HEK293 (cell line): ENCODE results near the gene GLT6D1.

ENCODE experiments used
- CTCF ChIA-PET: fragments of 350-600 bp; formaldehyde crosslinking; extraction: SDS; loops from one replicate; lab custom pipeline; 2021; ENCODE audit warnings: antibody characterized with exemption; lab: Yijun Ruan, JAX
- POLR2A ChIA-PET: fragments of 300-600 bp; formaldehyde crosslinking; extraction: SDS; loops from one replicate; lab custom pipeline; 2020; ENCODE audit warnings: antibody characterized with exemption, inconsistent platforms; lab: Yijun Ruan, JAX
- H3K27ac ChIP-seq: fragments of 200-500 bp; sonication (Bioruptor generic); 2 replicates; pipeline ENCODE4 v1.5.1; 2014; ENCODE audit warnings: low read depth, low read length, control low read depth, inconsistent platforms; ENCODE audit errors: extremely low read depth
- H3K36me3 ChIP-seq, 2 experiments: fragments of 200-500 bp in 1 of 2; sonication (Bioruptor generic) in 1 of 2; 1 replicate in 1 of 2; 2 replicates in 1 of 2; pipeline ENCODE4 v1.5.1; 2014 to 2017; ENCODE audit warnings: inconsistent platforms in 2 of 2, low read length in 2 of 2; ENCODE audit not compliant: control insufficient read depth in 2 of 2, insufficient read depth in 1 of 2
- H3K4me1 ChIP-seq: fragments of 200-500 bp; sonication (Bioruptor generic); 2 replicates; pipeline ENCODE4 v1.5.1; 2014; ENCODE audit warnings: mild to moderate bottlenecking, low read length, inconsistent platforms; ENCODE audit not compliant: control insufficient read depth, insufficient read depth
- H3K4me3 ChIP-seq: 2 replicates; pipeline ENCODE4 v1.5.1; 2011; ENCODE audit warnings: low read depth, mild to moderate bottlenecking, control low read depth, low read length, moderate library complexity
- H3K9me3 ChIP-seq: fragments of 200-500 bp; sonication (Bioruptor generic); 2 replicates; pipeline ENCODE4 v1.5.1; 2014; ENCODE audit warnings: low read depth, low read length, inconsistent platforms; ENCODE audit not compliant: control insufficient read depth, insufficient read depth
- GLIS1 ChIP-seq: fragments of 450-650 bp; formaldehyde crosslinking; IDR thresholded peaks from 2 replicates; pipeline ENCODE4 v1.5.1; 2016; ENCODE audit warnings: missing biosample characterization, missing genetic modification characterization
- MEIS1 ChIP-seq: sonication (generic); formaldehyde crosslinking; IDR thresholded peaks from 2 replicates; pipeline ENCODE4 v1.8.1; 2022; ENCODE audit warnings: missing genetic modification reagents, mild to moderate bottlenecking, borderline replicate concordance
- OSR2 ChIP-seq: fragments of 450-650 bp; formaldehyde crosslinking; IDR thresholded peaks from 2 replicates; pipeline ENCODE4 v1.5.1; 2016; ENCODE audit warnings: missing biosample characterization, missing genetic modification characterization
- REPIN1 ChIP-seq: fragments of 450-650 bp; formaldehyde crosslinking; IDR thresholded peaks from 2 replicates; pipeline ENCODE4 v1.5.1; 2017; ENCODE audit warnings: missing biosample characterization, missing genetic modification characterization, low read depth
- SP7 ChIP-seq: fragments of 450-650 bp; formaldehyde crosslinking; IDR thresholded peaks from 2 replicates; pipeline ENCODE4 v1.5.1; 2016; ENCODE audit warnings: missing biosample characterization, missing genetic modification characterization
- ZFP69B ChIP-seq: fragments of 450-650 bp; formaldehyde crosslinking; IDR thresholded peaks from 2 replicates; pipeline ENCODE4 v1.5.1; 2016; ENCODE audit warnings: missing biosample characterization, missing genetic modification characterization
- ZIC2 ChIP-seq: fragments of 450-650 bp; formaldehyde crosslinking; IDR thresholded peaks from 2 replicates; pipeline ENCODE4 v1.5.1; 2016; ENCODE audit warnings: missing biosample characterization, missing genetic modification characterization
- ZNF114 ChIP-seq: fragments of 450-650 bp; formaldehyde crosslinking; IDR thresholded peaks from 2 replicates; pipeline ENCODE4 v1.5.0; 2017; ENCODE audit warnings: missing biosample characterization, missing genetic modification characterization
- ZNF140 ChIP-seq: fragments of 450-650 bp; formaldehyde crosslinking; IDR thresholded peaks from 2 replicates; pipeline ENCODE4 v1.5.1; 2016; ENCODE audit warnings: missing biosample characterization, missing genetic modification characterization
- ZNF16 ChIP-seq: fragments of 450-650 bp; formaldehyde crosslinking; IDR thresholded peaks from 2 replicates; pipeline ENCODE4 v1.5.1; 2016; ENCODE audit warnings: low read depth, missing biosample characterization, missing genetic modification characterization
- ZNF239 ChIP-seq: fragments of 450-650 bp; formaldehyde crosslinking; IDR thresholded peaks from 2 replicates; pipeline ENCODE4 v1.5.1; 2016; ENCODE audit warnings: missing biosample characterization, missing genetic modification characterization
- ZNF248 ChIP-seq: fragments of 450-650 bp; formaldehyde crosslinking; IDR thresholded peaks from 2 replicates; pipeline ENCODE4 v1.5.1; 2017; ENCODE audit warnings: missing biosample characterization, missing genetic modification characterization
- ZNF274 ChIP-seq, 2 experiments: fragments of 200-500 bp in 1 of 2; fragments of 450-650 bp in 1 of 2; sonication (Bioruptor generic) in 1 of 2; formaldehyde crosslinking in 1 of 2; IDR thresholded peaks; 2 replicates each; pipeline versions ENCODE4 v1.5.1 to v1.6.1; 2014 to 2016; ENCODE audit warnings: borderline replicate concordance in 1 of 2, inconsistent platforms in 1 of 2, low read length in 1 of 2, missing biosample characterization in 1 of 2, missing genetic modification characterization in 1 of 2
- ZNF37A ChIP-seq: fragments of 450-650 bp; IDR thresholded peaks from 2 replicates; pipeline ENCODE4 v1.5.1; 2018; ENCODE audit warnings: missing biosample characterization, missing genetic modification characterization
- ZNF521 ChIP-seq: fragments of 450-650 bp; formaldehyde crosslinking; IDR thresholded peaks from 2 replicates; pipeline ENCODE4 v1.5.1; 2017; ENCODE audit warnings: missing biosample characterization, mild to moderate bottlenecking, missing genetic modification characterization
- ZNF530 ChIP-seq: fragments of 450-650 bp; formaldehyde crosslinking; IDR thresholded peaks from 2 replicates; pipeline ENCODE4 v1.5.1; 2016; ENCODE audit warnings: low read depth, missing biosample characterization, missing genetic modification characterization
- ZNF571 ChIP-seq: fragments of 450-650 bp; formaldehyde crosslinking; IDR thresholded peaks from 2 replicates; pipeline ENCODE4 v1.5.0; 2017; ENCODE audit warnings: missing biosample characterization, missing genetic modification characterization
- ZNF585B ChIP-seq: fragments of 450-650 bp; formaldehyde crosslinking; IDR thresholded peaks from 2 replicates; pipeline ENCODE4 v1.5.1; 2016; ENCODE audit warnings: missing biosample characterization, missing genetic modification characterization
- ZNF660 ChIP-seq: fragments of 450-650 bp; IDR thresholded peaks from 2 replicates; pipeline ENCODE4 v1.5.1; 2018; ENCODE audit warnings: missing biosample characterization, mild to moderate bottlenecking, missing genetic modification characterization
- ZNF837 ChIP-seq: fragments of 450-650 bp; formaldehyde crosslinking; IDR thresholded peaks from 2 replicates; pipeline ENCODE4 v1.5.1; 2016; ENCODE audit warnings: missing biosample characterization, missing genetic modification characterization
- TF ChIP-seq, protein P1 (sequence below): fragments of 450-650 bp; formaldehyde crosslinking; IDR thresholded peaks from 2 replicates; pipeline ENCODE4 v1.5.1; 2017; ENCODE audit warnings: missing biosample characterization, mild to moderate bottlenecking, missing genetic modification characterization, moderate library complexity
- TF ChIP-seq, protein P2 (sequence below): fragments of 450-650 bp; formaldehyde crosslinking; IDR thresholded peaks from 2 replicates; pipeline ENCODE4 v1.5.1; 2016; ENCODE audit warnings: missing biosample characterization, missing genetic modification characterization, borderline replicate concordance
- TF ChIP-seq, protein P3 (sequence below): fragments of 450-650 bp; formaldehyde crosslinking; IDR thresholded peaks from 2 replicates; pipeline ENCODE4 v1.5.1; 2016; ENCODE audit warnings: missing biosample characterization, missing genetic modification characterization, borderline replicate concordance
- TF ChIP-seq, protein P4 (sequence below): fragments of 450-650 bp; formaldehyde crosslinking; IDR thresholded peaks from 2 replicates; pipeline ENCODE4 v1.5.1; 2016; ENCODE audit warnings: missing biosample characterization, missing genetic modification characterization, low read depth

Gene GLT6D1

DNA sequence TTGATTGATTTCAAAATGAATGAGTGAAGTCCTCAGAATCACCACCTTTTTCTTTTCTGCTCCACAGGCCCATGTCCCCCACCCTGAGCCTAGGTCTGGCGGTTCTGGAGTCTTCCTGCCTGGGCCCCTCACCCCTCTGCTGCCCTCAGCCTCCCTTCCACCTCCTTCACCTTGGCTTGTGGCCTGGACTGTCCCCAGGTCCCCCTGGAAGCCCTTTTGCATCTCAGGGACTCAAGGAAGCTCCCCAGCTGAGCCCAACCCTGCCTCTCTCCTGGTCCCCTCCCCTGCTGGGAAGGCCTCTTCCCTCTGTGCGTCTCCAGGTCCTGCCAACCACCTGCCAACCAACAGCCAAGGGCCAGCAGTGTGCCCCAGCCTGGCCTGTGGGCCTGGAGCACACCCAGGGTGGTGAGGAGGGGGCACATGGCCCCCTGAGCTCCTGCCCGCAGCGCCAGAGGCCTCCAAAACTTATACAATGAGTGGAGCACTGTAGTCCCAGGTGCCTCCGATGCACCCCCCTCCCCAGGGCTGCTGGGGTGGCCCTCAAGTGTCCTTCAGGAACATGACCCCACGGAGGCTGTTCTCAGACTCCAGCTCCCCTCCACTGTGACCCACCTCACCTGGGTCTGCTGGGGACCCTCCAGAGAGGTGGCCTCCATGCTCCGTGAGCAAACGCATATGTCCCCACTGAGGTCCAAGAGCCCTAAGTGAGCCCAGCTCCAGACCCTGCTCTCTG, 20.3 kb downstream of the GLT6D1 start:
- H3K4me3 ChIP-seq, result no peak overlapping the region
- H3K36me3 ChIP-seq, result no peaks in the 10 kb centered on the region
- TF ChIP-seq, protein P1, sequence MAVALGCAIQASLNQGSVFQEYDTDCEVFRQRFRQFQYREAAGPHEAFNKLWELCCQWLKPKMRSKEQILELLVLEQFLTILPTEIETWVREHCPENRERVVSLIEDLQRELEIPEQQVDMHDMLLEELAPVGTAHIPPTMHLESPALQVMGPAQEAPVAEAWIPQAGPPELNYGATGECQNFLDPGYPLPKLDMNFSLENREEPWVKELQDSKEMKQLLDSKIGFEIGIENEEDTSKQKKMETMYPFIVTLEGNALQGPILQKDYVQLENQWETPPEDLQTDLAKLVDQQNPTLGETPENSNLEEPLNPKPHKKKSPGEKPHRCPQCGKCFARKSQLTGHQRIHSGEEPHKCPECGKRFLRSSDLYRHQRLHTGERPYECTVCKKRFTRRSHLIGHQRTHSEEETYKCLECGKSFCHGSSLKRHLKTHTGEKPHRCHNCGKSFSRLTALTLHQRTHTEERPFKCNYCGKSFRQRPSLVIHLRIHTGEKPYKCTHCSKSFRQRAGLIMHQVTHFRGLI (tag by site-specific recombination), result 0 out of 2 replicates have a peak, but pooled peaks have one; percentile 44
- TF ChIP-seq ZNF521 (no peak), GLIS1 (peak; percentile 90), ZNF660 (tag by site-specific recombination) (no peak), ZIC2 (peak; percentile 25; the same call in 1 of the 2 replicates)
- TF ChIP-seq, all 188 proteins: peak for 3
- ChIA-PET CTCF (no interaction called here), POLR2A (no interaction called here)
- no peaks in the 10 kb centered on the region for H3K9me3 ChIP-seq
- no peak overlapping the region for H3K27ac ChIP-seq
- H3K4me1 ChIP-seq, result no peaks in the 10 kb centered on the region

DNA sequence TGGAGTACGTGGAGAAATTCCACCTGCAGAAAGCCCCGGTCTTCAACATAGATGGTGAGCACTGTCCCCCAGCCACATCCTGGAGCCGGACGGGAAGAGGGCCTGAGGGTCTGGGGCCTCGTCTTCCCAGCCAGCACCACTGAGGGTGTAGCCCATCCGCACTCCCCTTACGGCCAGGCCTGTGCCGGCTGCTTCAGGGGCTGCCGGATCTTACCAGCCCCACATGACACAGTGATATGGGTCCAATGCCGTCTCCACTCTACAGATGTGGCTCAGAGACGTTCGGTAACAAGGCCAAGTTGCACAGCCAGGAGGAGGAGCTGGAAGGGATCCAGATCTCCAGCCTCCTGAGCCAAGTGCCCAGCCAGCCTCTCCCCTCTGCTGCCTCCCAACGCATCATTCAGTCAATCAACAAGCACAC, 21.3 kb downstream of the GLT6D1 start:
- H3K9me3 ChIP-seq, result no peaks in the 10 kb centered on the region
- no peaks in the 10 kb centered on the region for H3K4me1 ChIP-seq
- POLR2A ChIA-PET, result no interaction called here
- H3K36me3 ChIP-seq, result no peaks in the 10 kb centered on the region
- CTCF ChIA-PET, result no interaction called here
- no peak overlapping the region for H3K27ac ChIP-seq
- no peak overlapping the region for H3K4me3 ChIP-seq
- TF ChIP-seq ZNF37A (tag by site-specific recombination) (no peak), ZNF248 (tag by site-specific recombination) (no peak), ZNF585B (tag by site-specific recombination) (no peak), ZNF837 (tag by site-specific recombination) (no peak), OSR2 (tag by site-specific recombination) (no peak), MEIS1 (CRISPR knock-in tag) (no peak), ZFP69B (tag by site-specific recombination) (no peak), ZNF114 (tag by site-specific recombination) (no peak), ZNF530 (tag by site-specific recombination) (no peak), ZNF274 (IDR thresholded peaks at IDR 0.05; ENCODE audit: low read length) (no peak), ZNF274 (tag by site-specific recombination; IDR thresholded peaks at IDR 0.05; ENCODE audit: borderline replicate concordance) (no peak), ZNF571 (tag by site-specific recombination) (no peak), ZNF140 (tag by site-specific recombination) (no peak), ZNF16 (tag by site-specific recombination) (no peak), ZNF239 (tag by site-specific recombination) (no peak), REPIN1 (tag by site-specific recombination) (no peak), SP7 (tag by site-specific recombination) (no peak)
- TF ChIP-seq, protein P2, sequence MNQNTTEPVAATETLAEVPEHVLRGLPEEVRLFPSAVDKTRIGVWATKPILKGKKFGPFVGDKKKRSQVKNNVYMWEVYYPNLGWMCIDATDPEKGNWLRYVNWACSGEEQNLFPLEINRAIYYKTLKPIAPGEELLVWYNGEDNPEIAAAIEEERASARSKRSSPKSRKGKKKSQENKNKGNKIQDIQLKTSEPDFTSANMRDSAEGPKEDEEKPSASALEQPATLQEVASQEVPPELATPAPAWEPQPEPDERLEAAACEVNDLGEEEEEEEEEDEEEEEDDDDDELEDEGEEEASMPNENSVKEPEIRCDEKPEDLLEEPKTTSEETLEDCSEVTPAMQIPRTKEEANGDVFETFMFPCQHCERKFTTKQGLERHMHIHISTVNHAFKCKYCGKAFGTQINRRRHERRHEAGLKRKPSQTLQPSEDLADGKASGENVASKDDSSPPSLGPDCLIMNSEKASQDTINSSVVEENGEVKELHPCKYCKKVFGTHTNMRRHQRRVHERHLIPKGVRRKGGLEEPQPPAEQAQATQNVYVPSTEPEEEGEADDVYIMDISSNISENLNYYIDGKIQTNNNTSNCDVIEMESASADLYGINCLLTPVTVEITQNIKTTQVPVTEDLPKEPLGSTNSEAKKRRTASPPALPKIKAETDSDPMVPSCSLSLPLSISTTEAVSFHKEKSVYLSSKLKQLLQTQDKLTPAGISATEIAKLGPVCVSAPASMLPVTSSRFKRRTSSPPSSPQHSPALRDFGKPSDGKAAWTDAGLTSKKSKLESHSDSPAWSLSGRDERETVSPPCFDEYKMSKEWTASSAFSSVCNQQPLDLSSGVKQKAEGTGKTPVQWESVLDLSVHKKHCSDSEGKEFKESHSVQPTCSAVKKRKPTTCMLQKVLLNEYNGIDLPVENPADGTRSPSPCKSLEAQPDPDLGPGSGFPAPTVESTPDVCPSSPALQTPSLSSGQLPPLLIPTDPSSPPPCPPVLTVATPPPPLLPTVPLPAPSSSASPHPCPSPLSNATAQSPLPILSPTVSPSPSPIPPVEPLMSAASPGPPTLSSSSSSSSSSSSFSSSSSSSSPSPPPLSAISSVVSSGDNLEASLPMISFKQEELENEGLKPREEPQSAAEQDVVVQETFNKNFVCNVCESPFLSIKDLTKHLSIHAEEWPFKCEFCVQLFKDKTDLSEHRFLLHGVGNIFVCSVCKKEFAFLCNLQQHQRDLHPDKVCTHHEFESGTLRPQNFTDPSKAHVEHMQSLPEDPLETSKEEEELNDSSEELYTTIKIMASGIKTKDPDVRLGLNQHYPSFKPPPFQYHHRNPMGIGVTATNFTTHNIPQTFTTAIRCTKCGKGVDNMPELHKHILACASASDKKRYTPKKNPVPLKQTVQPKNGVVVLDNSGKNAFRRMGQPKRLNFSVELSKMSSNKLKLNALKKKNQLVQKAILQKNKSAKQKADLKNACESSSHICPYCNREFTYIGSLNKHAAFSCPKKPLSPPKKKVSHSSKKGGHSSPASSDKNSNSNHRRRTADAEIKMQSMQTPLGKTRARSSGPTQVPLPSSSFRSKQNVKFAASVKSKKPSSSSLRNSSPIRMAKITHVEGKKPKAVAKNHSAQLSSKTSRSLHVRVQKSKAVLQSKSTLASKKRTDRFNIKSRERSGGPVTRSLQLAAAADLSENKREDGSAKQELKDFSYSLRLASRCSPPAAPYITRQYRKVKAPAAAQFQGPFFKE (tag by site-specific recombination), result no peak
- TF ChIP-seq, protein P3, sequence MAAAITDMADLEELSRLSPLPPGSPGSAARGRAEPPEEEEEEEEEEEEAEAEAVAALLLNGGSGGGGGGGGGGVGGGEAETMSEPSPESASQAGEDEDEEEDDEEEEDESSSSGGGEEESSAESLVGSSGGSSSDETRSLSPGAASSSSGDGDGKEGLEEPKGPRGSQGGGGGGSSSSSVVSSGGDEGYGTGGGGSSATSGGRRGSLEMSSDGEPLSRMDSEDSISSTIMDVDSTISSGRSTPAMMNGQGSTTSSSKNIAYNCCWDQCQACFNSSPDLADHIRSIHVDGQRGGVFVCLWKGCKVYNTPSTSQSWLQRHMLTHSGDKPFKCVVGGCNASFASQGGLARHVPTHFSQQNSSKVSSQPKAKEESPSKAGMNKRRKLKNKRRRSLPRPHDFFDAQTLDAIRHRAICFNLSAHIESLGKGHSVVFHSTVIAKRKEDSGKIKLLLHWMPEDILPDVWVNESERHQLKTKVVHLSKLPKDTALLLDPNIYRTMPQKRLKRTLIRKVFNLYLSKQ (tag by site-specific recombination), result no peak
- TF ChIP-seq, protein P4, sequence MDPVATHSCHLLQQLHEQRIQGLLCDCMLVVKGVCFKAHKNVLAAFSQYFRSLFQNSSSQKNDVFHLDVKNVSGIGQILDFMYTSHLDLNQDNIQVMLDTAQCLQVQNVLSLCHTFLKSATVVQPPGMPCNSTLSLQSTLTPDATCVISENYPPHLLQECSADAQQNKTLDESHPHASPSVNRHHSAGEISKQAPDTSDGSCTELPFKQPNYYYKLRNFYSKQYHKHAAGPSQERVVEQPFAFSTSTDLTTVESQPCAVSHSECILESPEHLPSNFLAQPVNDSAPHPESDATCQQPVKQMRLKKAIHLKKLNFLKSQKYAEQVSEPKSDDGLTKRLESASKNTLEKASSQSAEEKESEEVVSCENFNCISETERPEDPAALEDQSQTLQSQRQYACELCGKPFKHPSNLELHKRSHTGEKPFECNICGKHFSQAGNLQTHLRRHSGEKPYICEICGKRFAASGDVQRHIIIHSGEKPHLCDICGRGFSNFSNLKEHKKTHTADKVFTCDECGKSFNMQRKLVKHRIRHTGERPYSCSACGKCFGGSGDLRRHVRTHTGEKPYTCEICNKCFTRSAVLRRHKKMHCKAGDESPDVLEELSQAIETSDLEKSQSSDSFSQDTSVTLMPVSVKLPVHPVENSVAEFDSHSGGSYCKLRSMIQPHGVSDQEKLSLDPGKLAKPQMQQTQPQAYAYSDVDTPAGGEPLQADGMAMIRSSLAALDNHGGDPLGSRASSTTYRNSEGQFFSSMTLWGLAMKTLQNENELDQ (tag by site-specific recombination), result no peak
